Dermis blood vessel endothelial cell (primary cell): Measurements from ENCODE around the gene KLK14. TPM values are rescaled to one million over a fixed set of nuclear protein-coding genes. Genes with fewer than 3 reads are reported as not detected.

Source experiments
- DNase-seq: peaks from one replicate; pipeline ENCODE4 v3.0.0; 2010
- total RNA-seq: library from RNA; depleted of rRNA; stranded (reverse); fragments of >200 nt; gene quantifications from 2 replicates; pipeline ENCODE4 v1.2.3, GENCODE V29; 2014

The KLK14 gene
- total RNA-seq: not detected in 2 replicates

- DNase-seq: no peak
These were observed at the start of gene KLK14 for GRCh38 chr19:51082611-51083010. Gene KLK14, minus strand, starts transcription at chr19:51082887. Its CDS starts 273 bp downstream, at chr19:51082614.

GRCh38 chr19:51131780-51132680, 49.3 kb upstream of the KLK14 start:
- DNase-seq: peak; percentile 47

DNA sequence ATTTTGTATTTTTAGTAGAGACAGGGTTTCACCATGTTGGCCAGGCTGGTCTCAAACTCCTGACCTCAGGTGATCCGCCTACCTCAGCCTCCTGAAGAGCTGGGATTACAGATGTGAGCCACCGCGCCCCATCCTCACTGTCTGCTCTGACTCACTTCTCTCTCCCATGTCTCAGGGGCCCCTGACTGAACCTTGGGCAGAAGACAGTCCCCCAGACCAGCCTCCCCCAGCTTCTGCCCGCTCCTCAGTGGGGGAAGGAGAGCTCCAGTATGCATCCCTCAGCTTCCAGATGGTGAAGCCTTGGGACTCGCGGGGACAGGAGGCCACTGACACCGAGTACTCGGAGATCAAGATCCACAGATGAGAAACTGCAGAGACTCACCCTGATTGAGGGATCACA, 47.0 kb upstream of the KLK14 start:
- DNase-seq: no peak

GRCh38 chr19:51128227-51128626, 45.5 kb upstream of the KLK14 start:
- DNase-seq: no peak

GRCh38 chr19:51127755-51128154, 45.1 kb upstream of the KLK14 start:
- DNase-seq: no peak

GRCh38 chr19:51127032-51127431, 44.3 kb upstream of the KLK14 start:
- DNase-seq: no peak

- no peak for DNase-seq
These were observed 42.9 kb upstream of the KLK14 start for GRCh38 chr19:51125421-51126075.

DNA sequence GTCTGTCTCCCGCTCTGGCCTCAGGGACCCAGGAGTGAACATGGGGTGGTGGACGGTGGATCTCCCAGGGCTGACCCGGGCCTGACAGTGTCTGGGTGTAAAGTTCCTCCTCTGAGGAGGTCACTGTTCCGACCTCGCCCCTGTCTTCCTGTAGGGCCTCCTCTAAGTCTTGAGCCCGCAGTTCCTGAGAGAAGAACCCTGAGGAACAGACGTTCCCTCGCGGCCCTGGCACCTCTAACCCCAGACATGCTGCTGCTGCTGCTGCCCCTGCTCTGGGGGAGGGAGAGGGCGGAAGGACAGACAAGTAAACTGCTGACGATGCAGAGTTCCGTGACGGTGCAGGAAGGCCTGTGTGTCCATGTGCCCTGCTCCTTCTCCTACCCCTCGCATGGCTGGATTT, 42.0 kb upstream of the KLK14 start, which contains the start of gene SIGLEC9:
SIGLEC9 (plus strand) TSS at position 178 of the 400 bp plus-strand sequence; CDS start at position 247, 69 bp downstream.
- no peak for DNase-seq

- no peak for DNase-seq
These were observed 41.5 kb upstream of the KLK14 start for GRCh38 chr19:51124216-51124615.

GRCh38 chr19:51123802-51124201, 41.1 kb upstream of the KLK14 start:
- DNase-seq: no peak

- DNase-seq: no peak
These were observed 40.7 kb upstream of the KLK14 start for GRCh38 chr19:51123381-51123800.

GRCh38 chr19:51122112-51122981, 39.7 kb upstream of the KLK14 start:
- no peak for DNase-seq

DNA sequence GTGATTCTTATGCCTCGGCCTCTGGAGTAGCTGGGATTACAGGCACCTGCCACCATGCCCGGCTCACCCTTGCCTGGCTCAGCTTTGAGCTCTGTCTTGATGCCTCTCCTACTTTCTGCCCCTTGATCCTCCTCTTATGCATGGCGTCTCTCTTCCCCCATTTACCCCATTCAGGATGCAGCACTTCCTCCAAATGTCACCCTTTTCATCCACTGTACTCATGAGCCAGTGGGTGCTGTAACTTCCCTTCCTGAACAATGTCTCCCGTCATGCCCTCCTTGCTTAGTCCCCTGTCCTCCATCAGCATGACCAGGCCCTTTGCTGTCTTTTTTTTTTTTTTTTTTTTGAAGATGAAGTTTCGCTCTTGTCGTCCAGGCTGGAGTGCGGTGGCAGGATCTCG, 38.6 kb upstream of the KLK14 start:
- no peak for DNase-seq

DNA sequence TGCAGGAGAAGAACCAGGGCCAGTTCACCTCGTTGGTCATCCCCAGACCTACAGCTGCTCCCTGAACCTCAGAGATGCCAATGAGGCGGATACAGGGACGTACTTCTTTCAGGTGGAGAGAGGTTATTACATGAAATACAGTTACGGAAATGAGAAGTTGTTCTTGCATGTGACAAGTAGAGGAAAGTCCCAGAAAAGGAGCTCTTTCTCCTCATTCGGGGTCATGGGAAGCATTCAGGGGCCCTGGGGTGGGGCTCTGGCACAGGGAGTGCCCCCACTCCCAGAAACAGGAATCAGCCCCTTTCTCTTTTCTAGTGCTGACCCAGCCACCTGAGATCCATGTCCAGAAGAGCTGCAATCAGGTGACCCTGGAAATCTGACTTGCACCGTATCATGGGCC, 37.5 kb upstream of the KLK14 start:
- DNase-seq: no peak

DNA sequence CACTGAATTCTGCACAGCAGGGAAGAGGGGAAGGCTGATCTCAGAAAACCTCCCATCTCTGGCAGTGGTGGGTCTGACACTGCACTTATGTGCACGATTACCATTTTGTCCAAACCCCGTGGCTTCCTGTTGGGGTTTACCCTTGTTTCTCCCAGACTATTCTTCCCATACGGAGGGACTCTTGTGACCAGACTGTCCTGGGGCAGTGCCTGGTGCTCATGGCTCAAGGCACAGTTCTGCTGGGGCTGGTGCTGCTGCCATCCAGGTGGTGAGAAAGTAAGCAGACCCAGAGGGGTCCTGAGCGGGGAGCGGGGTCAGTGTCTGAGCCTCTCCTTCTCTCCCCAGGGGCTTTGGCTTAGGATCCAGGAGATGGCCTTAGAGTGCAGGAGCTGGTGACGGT, 36.9 kb upstream of the KLK14 start:
- no peak for DNase-seq

DNA sequence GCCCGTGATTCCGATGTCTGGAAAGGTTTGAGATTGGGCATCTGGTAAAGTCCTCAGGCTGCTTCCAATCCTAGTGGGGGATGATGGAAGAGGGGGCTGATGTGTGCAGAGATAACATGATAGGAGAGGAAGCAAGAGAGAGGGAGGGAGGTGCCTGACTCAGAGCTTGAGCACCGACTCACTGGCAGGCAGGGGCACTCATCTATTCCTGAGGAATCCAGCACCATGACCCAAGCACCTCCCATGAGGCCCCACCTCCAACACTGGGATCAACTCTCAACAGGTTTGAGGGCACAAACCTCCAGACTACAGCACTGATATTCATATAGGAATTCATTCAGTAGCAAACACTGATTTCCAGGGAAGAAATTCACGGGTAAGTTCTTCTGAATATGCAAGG, 36.4 kb upstream of the KLK14 start:
- DNase-seq: no peak

GRCh38 chr19:51116736-51117286, 34.1 kb upstream of the KLK14 start:
- no peak for DNase-seq

- no peak for DNase-seq
These were observed 31.5 kb upstream of the KLK14 start for GRCh38 chr19:51114087-51114729.

DNA sequence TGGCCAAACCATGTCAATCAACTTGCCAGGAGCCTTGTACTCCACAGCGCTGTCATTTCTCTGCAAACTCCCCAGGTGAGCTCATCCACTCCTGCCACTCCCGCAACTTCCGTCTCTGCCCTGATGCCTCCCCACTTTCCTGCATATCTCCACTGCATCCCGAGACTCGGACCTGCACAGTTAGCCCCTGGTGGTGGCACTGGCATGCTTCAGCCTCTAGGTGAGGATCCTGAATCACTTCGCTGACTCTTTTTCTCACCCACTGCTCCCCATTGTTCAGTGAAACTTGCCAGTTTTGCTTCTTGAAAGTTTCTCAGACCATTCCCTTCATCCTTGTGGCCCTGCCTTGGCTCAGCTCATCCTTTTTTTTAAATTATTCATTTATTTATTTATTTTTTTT, 28.9 kb upstream of the KLK14 start:
- DNase-seq: no peak

DNA sequence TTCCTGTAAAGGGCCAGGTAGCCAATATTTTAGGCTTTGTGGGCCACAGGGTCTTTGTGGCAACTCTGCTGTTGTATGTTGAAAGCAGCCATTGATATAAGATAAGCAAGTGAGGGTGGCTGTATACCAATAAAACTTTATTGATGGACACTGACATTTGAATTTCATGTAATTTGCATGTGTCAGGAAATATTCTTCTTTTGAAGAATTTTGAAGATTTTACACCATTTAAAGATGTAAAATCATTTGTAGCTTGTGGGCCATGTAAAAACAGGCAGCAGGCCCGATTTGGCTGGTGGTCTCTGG, 27.9 kb upstream of the KLK14 start:
- no peak for DNase-seq

DNA sequence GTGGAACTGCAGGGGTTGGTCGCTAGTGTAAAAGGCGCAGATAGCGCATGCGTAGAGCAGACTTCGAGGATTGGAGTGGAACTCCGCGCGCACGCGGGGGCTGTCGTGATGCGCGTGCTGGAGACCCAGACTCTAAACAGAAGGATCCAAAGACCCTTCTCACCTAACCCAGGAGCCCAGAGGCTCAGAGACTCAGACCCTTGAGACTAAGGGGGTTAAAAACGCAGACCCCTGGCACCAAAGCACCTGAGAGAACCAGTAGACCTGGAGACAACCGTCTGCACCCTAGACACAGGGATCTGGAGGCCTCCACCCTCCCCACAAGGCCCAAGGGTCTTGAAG, 26.1 kb upstream of the KLK14 start:
- DNase-seq: no peak

GRCh38 chr19:51108066-51108804, 25.5 kb upstream of the KLK14 start, which contains the start of gene CTU1:
Gene CTU1, minus strand, starts transcription at chr19:51108409. Its CDS starts 3,840 bp downstream, at chr19:51104569.
- peak; percentile 99 for DNase-seq
